ENCODE data around the gene BLM. TPM values are rescaled to one million over a fixed set of nuclear protein-coding genes. Genes with fewer than 3 reads are reported as not detected.

Gene BLM
- total RNA-seq, 1 donor from 2014 or later = 3.7 TPM

DNA sequence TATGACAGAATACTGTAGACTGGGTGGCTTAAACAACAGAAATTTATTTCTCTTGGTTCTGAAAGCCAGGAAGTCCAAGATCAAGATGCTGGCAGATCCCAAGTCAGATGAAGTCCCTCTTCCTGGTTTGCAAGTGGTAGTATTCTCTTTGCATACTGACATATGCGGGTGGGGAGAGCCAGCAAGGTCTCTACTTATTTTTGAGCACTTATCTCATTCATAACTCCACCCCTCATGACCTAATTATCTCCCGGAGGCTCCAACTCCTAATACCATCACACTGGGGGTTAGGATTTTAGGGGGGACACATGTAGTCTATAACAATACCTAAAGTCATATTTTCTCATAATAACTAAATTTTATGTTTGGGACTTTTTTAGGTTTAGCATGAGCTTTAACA is 65.3 kb downstream of the BLM start:
- H3K4me1 ChIP-seq (ENCODE audit: insufficient read depth, low read length) = no peaks in the 10 kb centered on the region
- H3K4me2 ChIP-seq (ENCODE audit: low read length) = no peak overlapping the region
- no peak overlapping the region for H3K4me3 Mint-ChIP-seq (ENCODE audit: unreplicated experiment)
- H3K4me3 ChIP-seq (ENCODE audit: insufficient read depth, low read depth, low read length) = no peak overlapping the region
- H3K9me3 ChIP-seq (ENCODE audit: insufficient read depth, low read depth, low read length) = no peaks in the 10 kb centered on the region
- no peak for DNase-seq (ENCODE audit: low read depth)
- H3K9ac ChIP-seq (ENCODE audit: low read length) = no peak overlapping the region
- no peak overlapping the region for H2AFZ ChIP-seq (ENCODE audit: low read depth, low read length)
- no peak for FAIRE-seq
- peaks cover under 1% of the 10 kb centered on the region for H3K36me3 Mint-ChIP-seq (ENCODE audit: low read depth, unreplicated experiment)
- no peaks in the 10 kb centered on the region for H3K79me2 ChIP-seq (ENCODE audit: insufficient read depth, low read length)
- no peak for TF ChIP-seq EZH2 (IDR thresholded peaks at IDR 0.05; ENCODE audit: insufficient read depth, low read length)
- TF ChIP-seq, protein P1, sequence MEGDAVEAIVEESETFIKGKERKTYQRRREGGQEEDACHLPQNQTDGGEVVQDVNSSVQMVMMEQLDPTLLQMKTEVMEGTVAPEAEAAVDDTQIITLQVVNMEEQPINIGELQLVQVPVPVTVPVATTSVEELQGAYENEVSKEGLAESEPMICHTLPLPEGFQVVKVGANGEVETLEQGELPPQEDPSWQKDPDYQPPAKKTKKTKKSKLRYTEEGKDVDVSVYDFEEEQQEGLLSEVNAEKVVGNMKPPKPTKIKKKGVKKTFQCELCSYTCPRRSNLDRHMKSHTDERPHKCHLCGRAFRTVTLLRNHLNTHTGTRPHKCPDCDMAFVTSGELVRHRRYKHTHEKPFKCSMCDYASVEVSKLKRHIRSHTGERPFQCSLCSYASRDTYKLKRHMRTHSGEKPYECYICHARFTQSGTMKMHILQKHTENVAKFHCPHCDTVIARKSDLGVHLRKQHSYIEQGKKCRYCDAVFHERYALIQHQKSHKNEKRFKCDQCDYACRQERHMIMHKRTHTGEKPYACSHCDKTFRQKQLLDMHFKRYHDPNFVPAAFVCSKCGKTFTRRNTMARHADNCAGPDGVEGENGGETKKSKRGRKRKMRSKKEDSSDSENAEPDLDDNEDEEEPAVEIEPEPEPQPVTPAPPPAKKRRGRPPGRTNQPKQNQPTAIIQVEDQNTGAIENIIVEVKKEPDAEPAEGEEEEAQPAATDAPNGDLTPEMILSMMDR (IDR thresholded peaks at IDR 0.05; ENCODE audit: insufficient read depth, low read depth, low read length) = no peak
- H3K4me1 Mint-ChIP-seq (ENCODE audit: low read depth, unreplicated experiment) = no peaks in the 10 kb centered on the region
- no peaks in the 10 kb centered on the region for H4K20me1 ChIP-seq (ENCODE audit: insufficient read depth, low read length)
- no peaks in the 10 kb centered on the region for H3K9me3 Mint-ChIP-seq (ENCODE audit: unreplicated experiment)
- no peaks in the 10 kb centered on the region for H3K36me3 ChIP-seq (ENCODE audit: insufficient read depth, low read length)
- no peak overlapping the region for H3K27ac ChIP-seq (ENCODE audit: low read depth, low read length)
- H3K27me3 ChIP-seq (ENCODE audit: insufficient read depth, low read length) = no peaks in the 10 kb centered on the region
- H3K27ac Mint-ChIP-seq (ENCODE audit: unreplicated experiment) = no peak overlapping the region
- H3K27me3 Mint-ChIP-seq (ENCODE audit: low read depth, unreplicated experiment) = no peaks in the 10 kb centered on the region

DNA sequence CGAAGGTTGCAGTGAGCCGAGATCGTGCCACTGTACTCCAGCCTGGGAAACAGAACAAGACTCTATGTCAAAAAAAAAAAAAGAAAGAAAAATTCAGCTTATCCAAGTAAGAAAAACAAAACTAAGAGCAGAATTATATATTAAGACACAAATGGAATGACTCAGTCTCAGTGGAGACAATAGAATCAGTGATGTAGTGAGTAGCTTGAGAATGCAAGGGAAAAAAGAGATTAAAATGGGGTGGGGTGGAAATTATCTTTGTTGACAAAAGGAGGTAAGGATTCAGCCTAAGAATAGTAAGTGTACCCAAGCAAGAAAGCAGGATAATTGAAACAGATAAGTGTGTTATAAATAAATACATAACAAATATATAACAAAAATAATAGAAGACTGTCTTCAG is 70.7 kb downstream of the BLM start:
- peak overlapping the region; percentile 25 for H3K9ac ChIP-seq (ENCODE audit: low read length)
- FAIRE-seq = no peak

DNA sequence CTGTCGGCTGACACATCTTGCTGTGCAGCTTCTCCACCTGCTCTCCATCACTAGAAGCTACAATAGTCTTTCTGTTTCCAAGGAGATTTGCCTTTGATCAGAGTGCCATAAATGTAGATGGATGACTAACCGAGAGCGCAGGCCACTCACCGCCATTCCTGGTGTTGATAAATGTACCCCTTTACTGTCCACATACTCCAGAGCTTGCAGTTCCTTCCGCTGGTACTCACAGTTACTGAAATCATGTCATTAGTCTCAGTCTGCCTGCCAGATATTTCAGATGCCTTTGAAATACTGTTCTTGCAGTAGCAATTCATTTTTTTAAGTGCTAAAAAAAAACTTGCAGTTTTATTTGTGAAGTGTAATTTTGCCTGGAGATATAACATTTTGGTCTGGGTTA is 72.3 kb downstream of the BLM start:
- no peak overlapping the region for H3K27ac Mint-ChIP-seq (ENCODE audit: unreplicated experiment)
- H3K9me3 Mint-ChIP-seq (ENCODE audit: unreplicated experiment) = no peaks in the 10 kb centered on the region
- Histone ChIP-seq H3K4me3 (ENCODE audit: insufficient read depth, low read depth, low read length) (no peak overlapping the region), H3K9me3 (ENCODE audit: insufficient read depth, low read depth, low read length) (no peaks in the 10 kb centered on the region), H2AFZ (ENCODE audit: low read depth, low read length) (no peak overlapping the region), H3K4me2 (ENCODE audit: low read length) (no peak overlapping the region), H3K9ac (ENCODE audit: low read length) (no peak overlapping the region), H4K20me1 (ENCODE audit: insufficient read depth, low read length) (no peaks in the 10 kb centered on the region), H3K27me3 (ENCODE audit: insufficient read depth, low read length) (no peaks in the 10 kb centered on the region), H3K27ac (ENCODE audit: low read depth, low read length) (no peak overlapping the region), H3K79me2 (ENCODE audit: insufficient read depth, low read length) (no peaks in the 10 kb centered on the region), H3K36me3 (ENCODE audit: insufficient read depth, low read length) (no peaks in the 10 kb centered on the region), H3K4me1 (ENCODE audit: insufficient read depth, low read length) (no peaks in the 10 kb centered on the region)
- FAIRE-seq (no peak), DNase-seq (ENCODE audit: low read depth) (peak; percentile 56)
- H3K27me3 Mint-ChIP-seq (ENCODE audit: low read depth, unreplicated experiment) = no peaks in the 10 kb centered on the region
- no peak for TF ChIP-seq EZH2 (IDR thresholded peaks at IDR 0.05; ENCODE audit: insufficient read depth, low read length)
- TF ChIP-seq, protein P1 (IDR thresholded peaks at IDR 0.05; ENCODE audit: insufficient read depth, low read depth, low read length) = no peak
- no peak overlapping the region for H3K4me3 Mint-ChIP-seq (ENCODE audit: unreplicated experiment)
- H3K36me3 Mint-ChIP-seq (ENCODE audit: low read depth, unreplicated experiment) = no peaks in the 10 kb centered on the region
- no peaks in the 10 kb centered on the region for H3K4me1 Mint-ChIP-seq (ENCODE audit: low read depth, unreplicated experiment)

More for the DNA sequence above, 70.7 kb downstream of the BLM start:
- Mint-ChIP-seq H3K27ac (ENCODE audit: unreplicated experiment) (no peak overlapping the region), H3K27me3 (ENCODE audit: low read depth, unreplicated experiment) (no peaks in the 10 kb centered on the region), H3K4me3 (ENCODE audit: unreplicated experiment) (no peak overlapping the region), H3K4me1 (ENCODE audit: low read depth, unreplicated experiment) (no peaks in the 10 kb centered on the region), H3K9me3 (ENCODE audit: unreplicated experiment) (no peaks in the 10 kb centered on the region), H3K36me3 (ENCODE audit: low read depth, unreplicated experiment) (no peaks in the 10 kb centered on the region)
- Histone ChIP-seq H3K36me3 (ENCODE audit: insufficient read depth, low read length) (no peaks in the 10 kb centered on the region), H3K27me3 (ENCODE audit: insufficient read depth, low read length) (no peaks in the 10 kb centered on the region), H3K27ac (ENCODE audit: low read depth, low read length) (no peak overlapping the region), H3K4me3 (ENCODE audit: insufficient read depth, low read depth, low read length) (no peak overlapping the region), H4K20me1 (ENCODE audit: insufficient read depth, low read length) (no peaks in the 10 kb centered on the region), H3K4me1 (ENCODE audit: insufficient read depth, low read length) (no peaks in the 10 kb centered on the region), H3K4me2 (ENCODE audit: low read length) (no peak overlapping the region), H3K79me2 (ENCODE audit: insufficient read depth, low read length) (no peaks in the 10 kb centered on the region), H3K9me3 (ENCODE audit: insufficient read depth, low read depth, low read length) (no peaks in the 10 kb centered on the region), H2AFZ (ENCODE audit: low read depth, low read length) (no peak overlapping the region)
- peak; percentile 57 for DNase-seq (ENCODE audit: low read depth)
- TF ChIP-seq, protein P1 (IDR thresholded peaks at IDR 0.05; ENCODE audit: insufficient read depth, low read depth, low read length) = no peak
- TF ChIP-seq EZH2 (IDR thresholded peaks at IDR 0.05; ENCODE audit: insufficient read depth, low read length) = no peak

Data from astrocyte (in vitro differentiated cells and primary cell).